ENCODE data around the gene GALNT5.

DNA sequence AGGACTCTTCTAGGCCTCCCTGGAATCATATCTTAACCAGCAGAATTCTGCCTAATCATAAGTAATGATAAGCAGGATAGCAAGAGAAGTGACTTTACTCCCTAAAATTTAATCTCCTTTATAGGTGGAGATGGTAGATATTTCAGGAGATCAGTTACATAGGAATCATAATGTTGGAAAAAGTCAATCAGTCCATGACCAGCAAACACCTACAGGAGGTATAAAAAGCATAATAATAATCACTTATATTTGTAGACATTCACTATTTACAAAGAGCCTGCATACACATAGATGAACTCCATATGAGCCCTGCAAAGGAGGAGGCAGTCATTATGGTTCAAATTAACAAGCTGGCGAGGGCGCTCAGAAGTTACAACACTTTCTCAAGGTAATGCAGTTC lies 2.5 kb downstream of the GALNT5 start:
- TF ChIP-seq, protein P1, sequence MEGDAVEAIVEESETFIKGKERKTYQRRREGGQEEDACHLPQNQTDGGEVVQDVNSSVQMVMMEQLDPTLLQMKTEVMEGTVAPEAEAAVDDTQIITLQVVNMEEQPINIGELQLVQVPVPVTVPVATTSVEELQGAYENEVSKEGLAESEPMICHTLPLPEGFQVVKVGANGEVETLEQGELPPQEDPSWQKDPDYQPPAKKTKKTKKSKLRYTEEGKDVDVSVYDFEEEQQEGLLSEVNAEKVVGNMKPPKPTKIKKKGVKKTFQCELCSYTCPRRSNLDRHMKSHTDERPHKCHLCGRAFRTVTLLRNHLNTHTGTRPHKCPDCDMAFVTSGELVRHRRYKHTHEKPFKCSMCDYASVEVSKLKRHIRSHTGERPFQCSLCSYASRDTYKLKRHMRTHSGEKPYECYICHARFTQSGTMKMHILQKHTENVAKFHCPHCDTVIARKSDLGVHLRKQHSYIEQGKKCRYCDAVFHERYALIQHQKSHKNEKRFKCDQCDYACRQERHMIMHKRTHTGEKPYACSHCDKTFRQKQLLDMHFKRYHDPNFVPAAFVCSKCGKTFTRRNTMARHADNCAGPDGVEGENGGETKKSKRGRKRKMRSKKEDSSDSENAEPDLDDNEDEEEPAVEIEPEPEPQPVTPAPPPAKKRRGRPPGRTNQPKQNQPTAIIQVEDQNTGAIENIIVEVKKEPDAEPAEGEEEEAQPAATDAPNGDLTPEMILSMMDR (IDR thresholded peaks at IDR 0.05; ENCODE audit: insufficient read depth, low read length, poor library complexity, severe bottlenecking): no peak
- no peak for TF ChIP-seq EZH2phosphoT487 (conservative IDR thresholded peaks at IDR 0.05; ENCODE audit: low read length)

Measured in SU-DHL-6 (cell line).